GM19025 (cell line): Measurements from ENCODE around the gene DCDC2.
"Not testable (repeated sequence)": the region's sequence is repeated elsewhere in the genome, so short reads cannot be mapped to it uniquely, and the experiment has no call there.

Source experiments
- ATAC-seq: cut with Tn5 transposase; IDR thresholded peaks from one replicate; pipeline ENCODE4 v1.9.1; 2021; ENCODE audit warnings: mild to moderate bottlenecking, low read depth, moderate library complexity; ENCODE audit not compliant: unreplicated experiment

Gene DCDC2

GRCh38 chr6:24273096-24273870, 84.6 kb downstream of the DCDC2 start:
- ATAC-seq, result no peak

DNA sequence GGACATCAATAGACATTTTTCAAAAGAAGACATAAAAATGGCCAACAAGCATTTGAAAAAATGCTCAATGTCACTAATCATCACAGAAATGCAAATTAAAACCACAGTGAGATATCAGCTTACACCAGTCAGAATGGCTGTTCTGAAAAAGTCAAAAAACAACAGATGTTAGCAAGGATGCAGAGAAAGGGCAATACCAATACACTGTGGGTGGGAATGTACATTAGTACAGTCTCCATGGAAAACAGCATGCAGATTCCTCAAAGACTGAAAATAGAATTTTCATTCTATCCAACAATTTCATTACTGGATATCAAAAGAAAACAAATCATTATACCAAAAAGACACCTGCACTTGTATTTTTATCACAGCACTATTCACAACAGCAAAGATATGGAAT, 85.3 kb downstream of the DCDC2 start:
- ATAC-seq, result no peak

DNA sequence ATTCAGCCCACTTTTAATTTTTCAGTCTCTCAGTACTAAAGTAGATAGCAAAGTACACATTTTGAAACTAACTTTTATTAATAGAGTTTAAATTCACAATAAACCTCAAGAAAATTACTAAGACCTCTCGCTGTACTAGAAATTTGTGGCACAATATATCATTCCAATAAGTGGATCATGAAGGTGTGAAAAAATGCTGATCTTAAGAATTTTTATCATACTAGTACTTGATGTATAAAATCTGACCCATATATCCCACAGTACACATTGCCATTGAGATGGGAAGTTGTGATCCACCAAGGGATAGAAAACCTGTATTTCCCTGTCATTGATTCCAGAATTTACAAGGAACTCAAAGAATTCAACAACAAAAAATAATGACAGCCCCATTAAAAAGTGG, 85.7 kb downstream of the DCDC2 start:
- no peak for ATAC-seq

DNA sequence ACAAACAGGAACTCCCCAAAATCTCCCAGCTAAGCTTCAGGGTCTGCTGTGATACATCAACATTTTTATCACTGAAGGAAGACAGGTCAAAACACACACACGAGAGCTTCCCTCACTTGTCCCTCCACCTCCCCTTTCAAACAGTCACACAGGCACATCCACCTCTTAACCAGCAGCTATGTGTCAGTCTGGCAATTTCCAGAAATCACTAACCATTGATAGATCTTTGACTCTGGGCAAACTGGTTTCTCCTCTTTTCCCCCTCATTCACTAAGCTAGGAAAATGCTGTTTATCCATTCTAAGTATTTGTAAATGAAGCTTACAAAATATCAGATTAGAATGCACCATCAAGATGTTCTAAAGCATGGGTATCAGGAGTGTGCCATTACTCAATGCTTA, 87.8 kb downstream of the DCDC2 start:
- ATAC-seq, result no peak

- not testable (repeated sequence) for ATAC-seq
Measured at GRCh38 chr6:24258214-24258613, 99.6 kb downstream of the DCDC2 start.

GRCh38 chr6:24257282-24257681, 100.6 kb downstream of the DCDC2 start:
- ATAC-seq, result no peak

GRCh38 chr6:24255676-24256075, 102.2 kb downstream of the DCDC2 start:
- peak; percentile 89 for ATAC-seq

- ATAC-seq, result no peak
Measured at GRCh38 chr6:24253360-24253759, 104.5 kb downstream of the DCDC2 start.

DNA sequence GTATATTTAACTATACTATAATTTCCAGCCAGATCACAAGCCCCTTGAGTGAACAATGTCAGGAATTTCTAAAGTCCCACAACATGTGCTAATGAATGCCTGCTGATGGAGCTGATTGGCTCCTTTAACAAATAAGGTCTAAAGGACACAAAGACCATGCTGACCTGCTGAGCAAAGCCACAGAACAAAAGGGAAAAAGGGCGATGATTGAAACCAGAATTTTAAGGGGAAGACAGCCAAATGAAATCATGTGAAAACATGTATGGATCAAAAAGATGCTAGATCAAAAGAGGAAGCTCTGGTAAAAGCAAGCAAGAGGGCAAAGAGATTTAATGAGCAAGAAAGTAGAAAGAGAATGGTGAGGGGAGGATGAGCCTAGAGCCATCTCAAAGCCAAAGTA, 105.6 kb downstream of the DCDC2 start:
- no peak for ATAC-seq

- ATAC-seq, result no peak
Measured at GRCh38 chr6:24251339-24251738, 106.5 kb downstream of the DCDC2 start.

DNA sequence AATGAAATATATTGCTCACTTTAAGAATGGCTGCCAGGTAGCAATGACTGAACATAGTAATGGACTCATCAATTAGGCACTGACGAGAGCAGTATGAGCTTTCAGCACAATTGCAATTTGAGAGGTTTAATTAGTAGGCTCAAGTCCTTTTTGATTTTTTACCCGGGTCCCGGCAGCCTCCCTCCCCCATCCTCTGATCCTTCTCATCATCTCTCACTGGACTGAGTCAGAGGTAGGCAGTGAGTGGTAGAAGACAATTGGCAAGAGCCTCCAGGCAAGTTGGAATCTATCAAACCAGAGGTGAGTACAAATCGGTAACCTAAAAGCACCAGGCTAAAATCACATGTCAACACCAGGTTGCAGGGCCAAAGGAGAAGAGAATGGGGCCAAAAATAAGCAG, 107.9 kb downstream of the DCDC2 start:
- ATAC-seq, result no peak

- no peak for ATAC-seq
Measured at GRCh38 chr6:24245275-24245674, 112.6 kb downstream of the DCDC2 start.

DNA sequence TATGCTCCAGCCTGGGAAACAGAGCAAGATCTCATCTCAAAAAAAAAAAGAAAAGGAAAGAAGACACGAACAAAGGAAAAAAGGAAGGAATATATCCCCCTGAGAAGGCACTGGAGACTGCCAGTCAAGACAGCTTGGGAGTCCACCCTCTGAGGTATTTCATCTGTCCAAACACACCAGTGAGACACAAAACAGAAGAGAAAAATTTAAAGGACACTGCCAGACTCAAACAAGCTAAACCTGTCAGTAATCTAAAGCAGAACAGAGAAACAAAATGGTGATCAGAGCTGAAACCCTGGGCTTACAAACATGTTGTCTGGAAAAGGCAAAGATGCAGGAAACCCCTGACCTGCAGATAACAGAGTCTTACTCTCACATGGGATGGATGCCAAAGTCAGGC, 114.9 kb downstream of the DCDC2 start:
- no peak for ATAC-seq

DNA sequence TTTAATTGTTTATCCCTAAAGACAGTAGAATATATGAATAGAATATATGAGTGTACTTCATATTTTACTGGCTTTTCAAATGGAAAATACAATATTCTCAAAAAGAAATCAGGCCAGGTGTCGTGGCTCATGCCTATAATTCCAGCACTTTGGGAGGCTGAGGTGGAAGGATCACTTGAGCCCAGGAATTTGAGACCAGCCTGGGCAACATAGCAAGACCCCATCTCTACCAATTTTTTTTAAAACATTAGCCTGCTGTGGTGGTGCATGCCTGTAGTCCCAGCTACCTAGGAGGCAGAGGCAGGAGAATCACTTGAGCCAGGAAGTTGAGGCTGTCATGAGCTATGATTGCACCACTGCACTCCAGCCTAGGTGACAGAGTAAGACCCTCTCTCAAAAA, 116.1 kb downstream of the DCDC2 start:
- ATAC-seq, result not testable (repeated sequence)

- no peak for ATAC-seq
Measured at GRCh38 chr6:24240943-24241342, 116.9 kb downstream of the DCDC2 start.

DNA sequence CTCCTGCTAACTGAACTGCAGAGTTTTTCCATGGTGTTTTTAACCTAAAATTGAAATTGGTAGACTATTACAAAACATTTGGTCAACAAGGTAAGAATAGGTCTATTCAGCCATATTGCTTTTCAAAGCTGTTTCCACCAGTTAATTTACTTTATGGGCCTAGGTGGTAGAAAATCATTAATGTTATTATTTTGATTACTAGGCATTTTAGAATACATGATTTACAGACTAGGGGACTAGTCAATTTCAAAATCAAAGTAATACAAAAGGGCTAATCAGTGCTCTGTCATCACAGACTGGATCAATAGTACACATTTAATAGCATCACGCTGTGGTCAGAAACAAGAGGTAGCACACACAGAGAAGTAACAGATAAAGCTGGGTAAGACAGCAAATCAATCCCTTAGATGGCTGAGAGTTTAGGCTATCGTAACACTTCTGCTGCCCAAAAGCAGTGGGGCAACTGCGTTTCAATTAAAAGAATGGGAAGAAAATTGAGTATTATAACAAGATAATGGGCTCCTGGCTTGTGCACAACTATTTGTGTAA, 117.4 kb downstream of the DCDC2 start:
- ATAC-seq, result no peak

GRCh38 chr6:24238700-24239099, 119.2 kb downstream of the DCDC2 start:
- no peak for ATAC-seq

GRCh38 chr6:24236779-24237178, 121.1 kb downstream of the DCDC2 start:
- ATAC-seq, result not testable (repeated sequence)

DNA sequence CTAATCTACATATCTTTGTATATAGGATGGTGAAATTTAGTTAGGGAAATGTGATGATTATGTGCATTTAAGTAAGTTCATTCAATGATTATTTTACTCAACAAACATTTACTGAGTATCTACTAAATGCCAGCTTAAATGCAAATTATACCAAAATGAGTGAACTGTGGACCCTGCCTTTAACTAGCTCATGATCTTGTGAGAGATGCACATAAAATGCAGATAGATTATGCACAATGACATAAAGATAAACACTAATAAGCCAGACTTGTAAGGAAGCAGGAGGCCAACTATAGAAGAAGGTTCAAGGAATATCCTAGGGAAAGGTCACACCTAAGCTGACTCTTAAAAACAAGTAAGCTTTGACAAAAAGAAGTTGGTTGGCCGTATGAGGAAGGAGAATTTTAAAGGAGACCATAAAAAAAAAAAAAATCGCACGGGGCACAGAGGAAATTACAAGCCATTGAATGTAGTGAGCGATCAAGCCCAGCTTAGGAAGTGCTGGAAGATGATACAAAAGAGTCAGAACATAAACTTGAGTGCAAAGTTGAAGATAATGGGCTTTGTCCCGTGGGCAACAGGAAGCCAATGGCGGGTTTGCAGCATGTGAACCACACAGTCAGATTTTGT, 123.9 kb downstream of the DCDC2 start:
- no peak for ATAC-seq

- ATAC-seq, result no peak
Measured at GRCh38 chr6:24231438-24231977, 126.4 kb downstream of the DCDC2 start.

- no peak for ATAC-seq
Measured at GRCh38 chr6:24229696-24230405, 128.0 kb downstream of the DCDC2 start.
